GM21786 (cell line): Measurements from ENCODE around the gene CAV1.
"Not testable (repeated sequence)": the region's sequence is repeated elsewhere in the genome, so short reads cannot be mapped to it uniquely, and the experiment has no call there.

Experiments
- ATAC-seq: cut with Tn5 transposase; IDR thresholded peaks from one replicate; pipeline ENCODE4 v1.9.1; 2021; ENCODE audit not compliant: unreplicated experiment

CAV1 gene

DNA sequence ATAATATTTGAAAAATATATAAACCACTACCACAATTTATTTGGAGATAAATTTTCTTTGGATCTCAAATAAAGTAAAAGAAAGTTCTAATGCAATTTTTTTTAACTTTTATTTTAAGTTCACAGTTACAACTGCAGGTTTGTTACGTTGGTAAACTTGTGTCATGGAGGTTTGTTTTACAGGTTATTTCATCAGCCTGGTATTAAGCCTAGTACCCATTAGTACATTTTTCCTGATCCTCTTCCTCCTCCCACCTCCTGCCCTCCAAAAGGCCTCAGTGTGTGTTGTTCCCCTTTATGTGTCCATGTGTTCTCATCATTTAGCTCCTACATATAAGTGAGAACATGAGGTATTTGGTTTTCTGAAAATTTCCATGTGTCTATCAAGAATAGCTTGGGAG is 54.5 kb downstream of the CAV1 start:
- no peak for ATAC-seq

- ATAC-seq, result no peak
These were observed 55.0 kb downstream of the CAV1 start for GRCh38 chr7:116579835-116580234.

- ATAC-seq, result no peak
These were observed 57.4 kb downstream of the CAV1 start for GRCh38 chr7:116582164-116582732.

DNA sequence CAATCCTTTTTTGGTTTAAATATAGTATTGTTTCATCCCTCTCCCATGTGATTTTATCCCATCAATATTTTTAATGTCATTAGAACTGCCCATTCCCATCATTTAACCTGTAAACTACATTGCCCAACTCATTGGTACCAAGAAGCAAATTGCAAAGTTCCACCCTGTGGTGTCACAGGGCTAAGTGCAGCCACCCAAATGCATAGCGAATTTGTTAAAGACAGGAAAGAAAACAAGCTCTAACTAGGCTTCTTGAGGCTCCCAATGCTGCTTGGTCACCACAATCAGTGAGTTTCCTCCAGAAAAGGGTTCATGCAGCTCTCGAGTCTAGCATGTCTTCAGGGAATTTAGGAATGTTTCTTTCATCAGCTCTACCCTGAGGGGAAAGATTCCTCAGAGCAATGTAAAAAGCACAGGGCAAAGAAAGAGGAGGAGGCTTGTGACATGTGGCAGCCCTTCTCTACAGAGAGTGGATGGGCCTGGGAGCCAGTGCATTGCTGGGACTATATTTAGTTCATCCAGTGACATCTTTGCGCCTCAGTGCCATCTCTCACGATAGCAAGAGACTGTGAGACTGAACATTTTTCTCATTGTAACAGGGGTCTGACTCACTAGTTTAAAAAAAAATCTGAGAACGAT is 58.1 kb downstream of the CAV1 start:
- peak; percentile 30 for ATAC-seq

DNA sequence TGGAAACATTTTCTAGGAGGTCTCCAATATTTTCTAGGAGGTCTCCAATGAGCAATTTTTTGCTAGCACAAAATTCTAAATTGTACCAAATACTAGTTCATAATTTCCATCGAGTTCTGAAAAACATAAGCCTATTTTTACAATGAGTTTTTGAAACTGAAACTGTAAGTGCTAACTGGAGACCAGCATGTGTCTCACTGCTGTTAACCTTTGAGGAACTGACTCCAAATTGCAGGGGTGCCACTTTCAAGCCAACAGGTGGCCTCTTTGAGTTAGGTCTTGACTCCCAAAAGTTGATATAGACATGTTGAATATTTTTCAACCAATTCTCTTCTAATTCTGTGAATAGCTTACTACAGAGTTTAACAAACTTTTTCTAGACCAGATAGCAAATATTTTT is 58.8 kb downstream of the CAV1 start:
- peak; percentile 96 for ATAC-seq

DNA sequence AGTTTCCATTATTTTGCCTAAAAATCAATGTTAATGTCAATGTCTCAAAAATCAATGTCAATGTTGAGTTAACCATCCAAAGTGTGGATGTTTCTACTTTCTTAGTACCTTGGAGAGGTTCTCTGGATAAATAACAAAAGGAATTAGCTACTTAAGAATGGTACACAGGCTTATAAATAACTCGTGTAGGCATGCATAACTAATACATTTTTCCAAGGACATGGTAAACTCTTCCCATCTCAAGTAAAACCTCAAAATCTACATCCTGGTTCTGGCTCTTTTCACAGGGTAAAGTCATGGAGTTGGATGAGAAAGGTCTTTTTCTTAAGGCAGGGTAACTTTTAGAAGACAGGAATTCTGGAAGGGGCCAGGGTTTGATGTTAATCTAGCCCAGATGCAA is 59.9 kb downstream of the CAV1 start:
- no peak for ATAC-seq

DNA sequence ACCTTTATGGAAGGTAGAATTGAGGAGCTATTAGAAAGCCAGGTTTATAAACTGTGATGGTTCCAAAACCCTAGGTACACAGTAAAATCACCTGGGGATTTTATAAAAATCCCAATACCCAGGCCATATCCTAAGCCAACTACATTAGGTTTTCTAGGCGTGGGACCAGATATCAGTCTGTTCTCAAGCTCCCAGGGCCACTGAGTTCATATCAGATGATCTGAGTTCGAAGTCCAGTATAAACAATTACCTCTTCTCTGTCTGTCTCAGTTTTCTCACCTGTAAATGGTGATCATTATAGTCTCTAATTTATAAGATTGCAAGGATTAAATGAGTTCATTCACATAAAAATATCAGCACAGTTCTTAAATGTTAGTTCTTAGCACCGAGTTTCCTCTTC is 60.6 kb downstream of the CAV1 start:
- ATAC-seq, result no peak

- no peak for ATAC-seq
These were observed 61.1 kb downstream of the CAV1 start for GRCh38 chr7:116585967-116586366.

- not testable (repeated sequence) for ATAC-seq
These were observed 62.4 kb downstream of the CAV1 start for GRCh38 chr7:116587200-116587599.

DNA sequence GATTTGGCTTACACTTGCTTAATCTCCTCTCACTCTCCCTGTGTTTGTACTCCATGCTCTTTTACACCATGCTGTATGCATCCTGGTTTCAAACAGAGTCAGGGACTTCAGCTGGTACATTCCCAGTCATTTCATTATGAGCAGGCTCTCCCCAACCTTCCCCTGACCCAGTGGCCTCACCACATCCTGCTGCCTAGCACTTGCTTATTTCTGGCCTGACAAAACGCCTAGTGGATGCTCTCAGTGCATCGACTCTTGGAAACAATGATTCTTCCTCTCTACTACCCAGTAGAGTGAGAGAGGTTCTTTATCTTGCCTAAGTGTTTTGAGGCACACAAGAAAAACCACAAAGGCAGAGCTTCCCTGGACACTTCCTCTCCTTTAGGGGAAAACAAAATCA is 63.4 kb downstream of the CAV1 start:
- peak; percentile 41 for ATAC-seq

- peak; percentile 38 for ATAC-seq
These were observed 64.1 kb downstream of the CAV1 start for GRCh38 chr7:116588641-116589594.

DNA sequence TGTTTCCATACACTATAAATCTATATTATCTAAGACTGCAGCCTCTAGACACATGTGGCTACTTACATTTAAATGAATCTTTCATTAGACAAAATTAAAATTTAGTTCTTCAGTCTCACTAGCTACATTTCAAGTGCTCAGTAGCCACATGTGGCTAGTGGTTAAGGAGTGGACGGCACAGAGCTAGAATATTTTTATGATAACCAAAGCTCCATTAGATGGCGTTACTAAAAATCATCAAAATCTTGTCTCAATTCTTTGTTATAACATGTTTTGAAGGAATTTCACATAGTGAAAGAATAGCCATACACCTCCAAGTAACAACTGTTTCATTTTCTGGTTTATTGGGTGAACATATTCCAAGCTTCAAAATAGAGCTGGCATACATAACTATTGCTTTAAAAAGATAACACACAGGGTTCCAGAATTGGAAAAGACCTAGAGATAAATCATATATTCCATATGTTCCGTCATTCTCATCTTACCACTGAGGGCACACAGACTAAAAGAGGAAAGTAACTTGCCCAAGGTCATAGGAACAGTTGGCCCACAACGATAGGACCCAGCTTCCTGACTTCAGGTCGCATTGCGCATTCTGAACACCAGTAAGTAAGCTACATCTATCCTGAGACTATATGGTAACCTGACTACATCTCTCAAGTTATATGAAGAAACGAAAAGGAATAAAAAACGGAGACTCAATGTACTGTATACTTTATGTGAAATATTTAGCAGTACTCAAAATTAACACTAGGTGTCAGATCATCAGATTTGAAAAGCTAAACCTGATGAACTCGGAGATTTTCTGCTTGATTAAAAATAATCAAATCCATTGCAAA is 66.6 kb downstream of the CAV1 start:
- ATAC-seq, result no peak

DNA sequence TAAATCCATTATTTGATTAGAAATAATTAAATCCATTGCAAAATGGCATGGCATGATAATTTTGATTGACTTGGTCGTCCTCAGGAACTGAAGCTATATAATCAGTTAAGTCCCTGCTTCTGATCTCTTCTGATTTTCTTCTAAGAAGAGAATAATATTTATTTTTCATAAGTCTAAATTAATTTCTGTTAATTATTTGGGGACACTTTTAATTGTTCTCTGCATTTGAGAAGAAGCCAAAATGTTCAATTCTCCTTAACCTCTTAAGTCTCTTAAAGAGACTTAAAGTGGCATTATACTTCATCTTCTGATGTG is 67.2 kb downstream of the CAV1 start:
- ATAC-seq, result no peak

- no peak for ATAC-seq
These were observed 67.6 kb downstream of the CAV1 start for GRCh38 chr7:116592445-116592844.

DNA sequence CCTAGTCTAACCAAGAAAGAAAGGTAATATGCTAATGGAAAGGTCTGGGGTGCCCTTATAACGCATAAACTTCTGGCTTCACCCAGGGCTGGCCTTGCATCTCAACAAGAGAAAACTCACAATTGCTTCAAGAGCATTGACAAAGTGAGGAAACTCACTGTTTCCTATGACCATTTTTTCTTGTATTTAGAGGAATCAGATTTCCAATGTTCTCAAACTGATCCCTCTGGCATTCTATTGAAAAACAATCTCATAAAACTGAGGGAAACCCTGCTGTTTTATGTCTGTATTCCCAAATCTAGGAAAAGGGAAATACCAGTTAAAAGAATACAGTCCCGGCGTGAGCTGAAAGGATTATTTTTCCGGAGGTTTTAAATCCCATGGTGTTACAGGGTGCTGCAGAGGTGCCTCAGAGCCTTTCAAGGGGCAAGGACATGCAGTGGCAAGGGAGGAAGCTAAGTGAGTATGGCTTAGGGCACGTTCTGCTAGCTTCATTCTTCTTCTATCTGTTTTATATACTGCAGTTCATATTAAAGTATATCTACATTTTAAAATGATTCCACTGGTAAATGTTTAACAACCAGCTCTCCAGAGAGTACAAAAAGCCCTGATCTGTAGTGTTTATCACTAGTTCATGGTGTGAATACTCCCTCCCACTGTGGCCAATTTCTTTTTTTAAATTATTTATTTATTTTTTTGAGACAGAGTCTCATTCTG is 68.7 kb downstream of the CAV1 start:
- ATAC-seq, result no peak

DNA sequence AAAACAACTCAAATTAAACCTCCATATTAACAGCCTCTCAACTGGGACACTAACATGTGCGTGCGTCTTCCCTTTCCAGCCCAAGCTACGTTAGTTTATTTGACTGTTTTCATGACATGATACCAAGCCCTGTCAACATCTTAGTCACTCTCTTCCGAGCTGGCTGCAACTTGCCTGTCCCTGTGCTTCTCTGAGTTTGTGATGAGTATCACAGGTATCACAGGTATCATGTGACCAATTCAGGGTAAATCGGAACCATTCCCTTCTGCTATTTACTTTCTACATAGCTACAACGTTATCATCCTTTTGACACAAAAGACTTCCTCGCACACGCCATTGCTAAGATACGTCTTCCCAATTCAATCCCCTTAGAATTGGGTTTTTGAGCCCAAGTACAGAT is 70.2 kb downstream of the CAV1 start:
- ATAC-seq, result no peak

- ATAC-seq, result no peak
These were observed 72.5 kb downstream of the CAV1 start for GRCh38 chr7:116597384-116597783.

GRCh38 chr7:116598278-116598677 is 73.4 kb downstream of the CAV1 start:
- no peak for ATAC-seq

DNA sequence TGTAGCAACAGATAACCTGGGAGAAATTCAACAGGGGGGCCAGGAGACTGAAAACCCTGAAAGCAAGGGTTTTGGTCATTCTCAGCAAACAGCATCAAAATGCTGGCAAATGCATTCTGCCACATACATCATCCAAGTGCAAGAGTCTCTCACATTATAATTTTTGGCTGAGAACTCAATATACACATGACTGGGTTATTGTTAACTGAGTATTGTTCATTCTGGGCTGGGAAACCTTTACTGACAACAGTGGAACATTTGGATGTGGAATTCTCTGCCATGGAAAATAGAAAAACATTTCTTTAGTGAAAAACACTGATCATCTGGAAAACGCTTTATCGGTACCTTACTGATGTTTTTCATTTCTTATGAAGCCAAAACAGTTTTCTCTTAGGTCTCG is 74.0 kb downstream of the CAV1 start:
- ATAC-seq, result no peak

GRCh38 chr7:116601426-116601825 is 76.6 kb downstream of the CAV1 start:
- no peak for ATAC-seq

GRCh38 chr7:116607299-116607698 is 82.5 kb downstream of the CAV1 start:
- ATAC-seq, result no peak
